Mesothelial cell of epicardium (in vitro differentiated cells): ENCODE results near the gene STARD10. TPM values are rescaled to one million over a fixed set of nuclear protein-coding genes. Genes with fewer than 3 reads are reported as not detected.

Experiments
- DNase-seq, 2 experiments: peaks; one replicate each; pipeline ENCODE4 v3.0.0; 2021; ENCODE audit warnings: low spot score in 2 of 2; ENCODE audit not compliant: unreplicated experiment in 2 of 2
- H3K27ac Mint-ChIP-seq: 2 replicates; pipeline ENCODE4 v1.8.0; 2021; ENCODE audit warnings: mixed read lengths
- H3K27me3 Mint-ChIP-seq: 2 replicates; pipeline ENCODE4 v1.8.0; 2021; ENCODE audit warnings: low read depth, mixed read lengths
- H3K36me3 Mint-ChIP-seq: 2 replicates; pipeline ENCODE4 v1.8.0; 2021; ENCODE audit warnings: mixed read lengths
- H3K4me1 Mint-ChIP-seq: 2 replicates; pipeline ENCODE4 v1.8.0; 2021; ENCODE audit warnings: mixed read lengths
- H3K4me3 Mint-ChIP-seq: 2 replicates; pipeline ENCODE4 v1.8.0; 2021; ENCODE audit warnings: mild to moderate bottlenecking, moderate library complexity, mixed read lengths
- H3K9me3 Mint-ChIP-seq: 2 replicates; pipeline ENCODE4 v1.8.0; 2021; ENCODE audit warnings: mixed read lengths
- total RNA-seq: library from RNA; stranded (reverse); gene quantifications from 3 replicates; pipeline ENCODE4 v1.2.1, GENCODE V29; 2021
- TF ChIP-seq, protein P1 (sequence below): fragments of 200-600 bp; sonication (generic); IDR thresholded peaks from one replicate; pipeline ENCODE4 v1.5.0; 2021; ENCODE audit warnings: antibody characterized with exemption; ENCODE audit not compliant: unreplicated experiment

Gene STARD10
- total RNA-seq, 1 donor from 2014 or later: 54.9 TPM

DNA sequence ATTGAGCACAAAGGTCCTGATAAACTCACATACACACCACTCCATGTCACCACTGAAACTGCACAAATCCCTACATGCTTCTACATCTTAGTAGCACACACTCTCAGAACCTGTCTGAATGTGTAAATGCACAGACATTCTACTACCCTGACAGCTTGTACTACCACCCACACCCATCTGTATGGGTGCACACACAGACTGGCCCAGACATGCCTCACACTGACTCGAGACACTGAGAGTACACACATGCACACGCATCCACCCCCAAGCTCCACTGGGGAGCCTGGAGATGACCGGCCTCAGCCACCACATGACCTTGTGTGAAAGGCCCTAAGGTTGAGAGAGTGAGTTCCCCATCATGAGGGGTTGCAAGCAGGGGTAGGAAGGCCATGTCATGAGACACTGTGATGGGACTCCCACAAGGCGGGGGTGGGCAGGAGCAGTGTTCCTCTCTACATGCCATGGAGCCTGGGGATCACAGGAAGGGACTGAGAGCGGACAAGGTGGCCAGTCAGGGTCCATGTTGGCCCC is 69.8 kb downstream of the STARD10 start:
- Mint-ChIP-seq H3K27ac (peak overlapping the region; percentile 60), H3K4me3 (no peak overlapping the region), H3K9me3 (peaks cover 4% of the 10 kb centered on the region), H3K27me3 (no peaks in the 10 kb centered on the region), H3K36me3 (peaks cover 4% of the 10 kb centered on the region), H3K4me1 (peaks cover 45% of the 10 kb centered on the region)
- TF ChIP-seq, protein P1, sequence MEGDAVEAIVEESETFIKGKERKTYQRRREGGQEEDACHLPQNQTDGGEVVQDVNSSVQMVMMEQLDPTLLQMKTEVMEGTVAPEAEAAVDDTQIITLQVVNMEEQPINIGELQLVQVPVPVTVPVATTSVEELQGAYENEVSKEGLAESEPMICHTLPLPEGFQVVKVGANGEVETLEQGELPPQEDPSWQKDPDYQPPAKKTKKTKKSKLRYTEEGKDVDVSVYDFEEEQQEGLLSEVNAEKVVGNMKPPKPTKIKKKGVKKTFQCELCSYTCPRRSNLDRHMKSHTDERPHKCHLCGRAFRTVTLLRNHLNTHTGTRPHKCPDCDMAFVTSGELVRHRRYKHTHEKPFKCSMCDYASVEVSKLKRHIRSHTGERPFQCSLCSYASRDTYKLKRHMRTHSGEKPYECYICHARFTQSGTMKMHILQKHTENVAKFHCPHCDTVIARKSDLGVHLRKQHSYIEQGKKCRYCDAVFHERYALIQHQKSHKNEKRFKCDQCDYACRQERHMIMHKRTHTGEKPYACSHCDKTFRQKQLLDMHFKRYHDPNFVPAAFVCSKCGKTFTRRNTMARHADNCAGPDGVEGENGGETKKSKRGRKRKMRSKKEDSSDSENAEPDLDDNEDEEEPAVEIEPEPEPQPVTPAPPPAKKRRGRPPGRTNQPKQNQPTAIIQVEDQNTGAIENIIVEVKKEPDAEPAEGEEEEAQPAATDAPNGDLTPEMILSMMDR: no peak
- no peak for DNase-seq

DNA sequence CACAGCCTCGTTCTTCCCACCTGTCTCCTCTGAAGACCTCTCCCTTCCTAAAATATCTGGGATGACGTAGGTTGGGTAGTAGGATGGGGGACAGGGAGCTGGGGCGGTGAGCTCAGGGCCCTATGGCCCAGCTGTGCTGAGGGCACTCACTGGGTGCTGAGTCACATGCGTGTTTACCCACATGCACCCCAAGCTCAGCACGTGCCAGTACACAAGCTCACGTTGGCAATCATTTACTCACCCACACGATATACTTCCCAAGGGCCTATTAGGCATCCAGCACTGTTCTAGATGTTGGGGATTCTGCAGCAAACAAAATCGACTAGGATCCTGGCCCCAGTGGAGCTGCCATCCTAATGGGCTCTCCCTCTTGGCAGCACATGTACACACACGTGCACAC is 70.3 kb downstream of the STARD10 start:
- H3K27me3 Mint-ChIP-seq: no peaks in the 10 kb centered on the region
- H3K36me3 Mint-ChIP-seq: peaks cover under 1% of the 10 kb centered on the region
- H3K4me1 Mint-ChIP-seq: peaks cover 50% of the 10 kb centered on the region
- peaks cover under 1% of the 10 kb centered on the region for H3K9me3 Mint-ChIP-seq
- no peak for DNase-seq
- H3K4me3 Mint-ChIP-seq: no peak overlapping the region
- TF ChIP-seq, protein P1: no peak
- peak overlapping the region; percentile 60 for H3K27ac Mint-ChIP-seq

DNA sequence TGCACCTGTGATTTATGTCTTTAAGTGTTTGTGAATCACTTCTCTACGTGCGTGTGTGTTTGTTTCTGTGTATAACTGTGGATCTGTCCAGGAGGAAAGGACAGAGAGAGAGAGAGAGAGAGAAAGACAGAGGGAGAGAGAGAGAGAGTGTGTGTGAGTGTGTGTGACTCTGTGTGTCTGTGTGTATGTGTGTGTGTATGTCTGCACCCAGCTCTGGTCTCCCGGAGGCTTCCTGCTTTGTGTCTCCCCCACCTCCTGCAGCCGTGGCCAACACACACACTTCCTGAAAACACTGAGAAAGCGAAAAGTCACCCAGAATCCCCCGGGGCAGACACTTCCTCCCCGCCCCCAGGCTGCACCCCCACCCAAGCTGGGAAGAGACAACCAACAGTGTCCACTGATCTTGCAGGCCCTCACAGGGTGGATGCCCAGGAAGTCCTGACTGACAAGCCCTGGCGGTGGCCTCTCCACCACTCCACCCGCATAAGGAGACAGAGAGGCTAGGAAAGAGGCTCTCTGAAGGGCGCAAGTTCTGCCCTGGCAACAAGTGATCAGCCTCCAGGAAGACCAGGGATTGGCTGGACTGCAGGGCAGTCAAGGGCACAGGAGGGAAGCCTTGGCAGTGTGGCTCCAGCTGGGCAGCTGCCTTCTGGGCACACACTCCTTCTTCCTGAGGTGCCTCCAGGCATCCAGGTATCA is 71.6 kb downstream of the STARD10 start:
- no peaks in the 10 kb centered on the region for H3K9me3 Mint-ChIP-seq
- peak overlapping the region; percentile 83 for H3K4me3 Mint-ChIP-seq

DNA sequence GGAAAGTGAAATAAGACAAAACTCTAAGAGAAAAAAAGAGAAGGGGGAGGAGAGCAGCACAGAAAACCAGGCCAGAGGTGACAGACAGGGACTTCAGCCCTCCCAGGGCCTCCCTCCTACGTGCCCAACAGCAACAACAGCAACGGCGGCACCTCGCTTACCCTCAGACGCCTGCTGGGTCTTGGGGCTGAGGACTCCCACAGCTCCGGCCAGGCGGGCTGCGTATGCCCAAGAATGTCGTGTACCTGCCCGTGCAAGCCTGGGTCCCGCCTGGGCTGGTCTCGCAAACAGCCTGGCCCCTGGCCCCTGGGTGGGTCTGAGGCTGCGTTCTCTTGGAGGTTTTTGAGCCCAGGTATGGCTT is 72.2 kb downstream of the STARD10 start:
- Mint-ChIP-seq H3K27ac (peak overlapping the region; percentile 98), H3K4me3 (peak overlapping the region; percentile 83), H3K9me3 (no peaks in the 10 kb centered on the region), H3K36me3 (no peaks in the 10 kb centered on the region), H3K4me1 (peaks cover 51% of the 10 kb centered on the region), H3K27me3 (no peaks in the 10 kb centered on the region)
- TF ChIP-seq, protein P1: no peak
- peak in 1 of 2 experiments; percentile 68 for DNase-seq

More for the DNA sequence above, 71.6 kb downstream of the STARD10 start:
- H3K36me3 Mint-ChIP-seq: no peaks in the 10 kb centered on the region
- peaks cover 49% of the 10 kb centered on the region for H3K4me1 Mint-ChIP-seq
- H3K27ac Mint-ChIP-seq: peak overlapping the region; percentile 98
- TF ChIP-seq, protein P1: no peak
- peak; percentile 68 to 91 for DNase-seq
- no peaks in the 10 kb centered on the region for H3K27me3 Mint-ChIP-seq

DNA sequence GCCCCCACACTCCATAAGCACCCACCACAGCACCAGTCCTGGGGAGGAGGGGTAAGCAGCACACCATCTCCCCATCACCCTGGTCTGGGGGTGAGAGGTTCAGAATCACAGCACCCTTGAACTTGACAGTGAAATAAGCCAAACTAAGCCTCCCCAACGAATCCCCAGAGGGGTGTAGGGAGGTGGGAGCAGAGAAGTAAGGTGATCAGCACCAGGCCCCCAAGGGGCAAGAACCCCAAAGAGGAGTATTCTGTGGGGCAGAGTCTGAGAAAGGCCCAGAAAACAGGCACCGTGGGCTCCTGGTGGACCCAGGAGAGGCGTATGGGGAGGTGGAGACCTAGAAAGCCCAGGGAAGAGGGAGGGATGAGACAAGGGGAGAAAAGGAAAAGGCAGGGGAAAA is 72.6 kb downstream of the STARD10 start:
- Mint-ChIP-seq H3K4me3 (peak overlapping the region; percentile 83), H3K4me1 (peaks cover 54% of the 10 kb centered on the region)
- TF ChIP-seq, protein P1: no peak

More for the DNA sequence above, 72.6 kb downstream of the STARD10 start:
- H3K36me3 Mint-ChIP-seq: peaks cover under 1% of the 10 kb centered on the region
- no peaks in the 10 kb centered on the region for H3K27me3 Mint-ChIP-seq
- peak overlapping the region; percentile 98 for H3K27ac Mint-ChIP-seq
- H3K9me3 Mint-ChIP-seq: no peaks in the 10 kb centered on the region
- DNase-seq: no peak
